H1 (cell line): Measurements from ENCODE around the gene RAPGEF5. TPM values are rescaled to one million over a fixed set of nuclear protein-coding genes. Genes with fewer than 3 reads are reported as not detected.

Source experiments
- CTCF ChIA-PET: fragments of 300-600 bp; sonication (Branson Sonifier 250); formaldehyde crosslinking; loops from one replicate; lab custom pipeline; 2021; ENCODE audit not compliant: partially characterized antibody; lab: Charles Lee
- POLR2A ChIA-PET: fragments of 300-600 bp; sonication (Branson Sonifier 250); formaldehyde crosslinking; loops from one replicate; lab custom pipeline; 2021; ENCODE audit warnings: inconsistent platforms; ENCODE audit not compliant: partially characterized antibody; lab: Charles Lee
- DNase-seq, 2 experiments: peaks; one replicate each; pipeline versions ENCODE4 v3.0.0 to v3.0.0-alpha.2; 2010 to 2022; ENCODE audit warnings: low spot score in 2 of 2, low read depth in 1 of 2, mixed read lengths in 1 of 2
- FAIRE-seq: peaks from 2 replicates; lab custom pipeline; 2011; peaks lifted over from hg19 to GRCh38; lab: Jason Lieb, UNC
- H2AFZ ChIP-seq: 2 replicates; pipeline ENCODE4 v1.8.1; 2012; ENCODE audit warnings: low read length, inconsistent platforms
- H2AK5ac ChIP-seq: 2 replicates; pipeline ENCODE4 v1.6.1; 2013; ENCODE audit warnings: low read depth, low read length
- H2BK120ac ChIP-seq: replicated peaks from 2 replicates; pipeline ENCODE3; 2013; ENCODE audit warnings: low read depth, low read length, inconsistent platforms
- H2BK12ac ChIP-seq: 2 replicates; pipeline ENCODE4 v1.6.1; 2013; ENCODE audit warnings: low read depth, low read length
- H2BK15ac ChIP-seq: 2 replicates; pipeline ENCODE4 v1.6.1; 2013; ENCODE audit warnings: low read length
- H2BK20ac ChIP-seq: 2 replicates; pipeline ENCODE4 v1.6.1; 2013; ENCODE audit warnings: low read length
- H2BK5ac ChIP-seq: 2 replicates; pipeline ENCODE4 v1.6.1; 2013; ENCODE audit warnings: low read depth, low read length
- H3K14ac ChIP-seq: 2 replicates; pipeline ENCODE4 v1.6.1; 2013; ENCODE audit warnings: inconsistent platforms; ENCODE audit not compliant: insufficient read length
- H3K18ac ChIP-seq: 2 replicates; pipeline ENCODE4 v1.6.1; 2013; ENCODE audit warnings: low read length; ENCODE audit errors: extremely low read depth
- H3K23ac ChIP-seq: 2 replicates; pipeline ENCODE4 v1.6.1; 2013; ENCODE audit warnings: inconsistent platforms; ENCODE audit not compliant: insufficient read length
- H3K23me2 ChIP-seq: 2 replicates; pipeline ENCODE4 v1.6.1; 2013; ENCODE audit warnings: low read depth, low read length
- H3K27ac ChIP-seq: 2 replicates; pipeline ENCODE4 v1.6.1; 2011; ENCODE audit warnings: low read depth, low read length, inconsistent platforms
- H3K27me3 ChIP-seq, 4 experiments: replicated peaks in 1 of 4; 1 replicate in 1 of 4; 2 replicates in 3 of 4; pipeline versions ENCODE4 v1.6.1 to v1.8.1; 2011 to 2013; ENCODE audit warnings: low read length in 3 of 4, mild to moderate bottlenecking in 3 of 4, inconsistent platforms in 2 of 4, mixed read lengths in 2 of 4, moderate library complexity in 1 of 4; ENCODE audit not compliant: control insufficient read depth in 3 of 4, insufficient read depth in 3 of 4; ENCODE audit errors: extremely low read depth in 1 of 4
- H3K36me3 ChIP-seq, 4 experiments: 2 replicates each; pipeline versions ENCODE4 v1.6.1 to v1.8.1; 2011 to 2013; ENCODE audit warnings: mild to moderate bottlenecking in 4 of 4, low read length in 3 of 4, moderate library complexity in 2 of 4, control low read depth in 1 of 4, inconsistent platforms in 1 of 4; ENCODE audit not compliant: insufficient read depth in 4 of 4, control insufficient read depth in 2 of 4
- H3K4ac ChIP-seq: replicated peaks from 2 replicates; pipeline ENCODE3; 2013; ENCODE audit warnings: low read length, low read depth, mixed read lengths, inconsistent platforms; ENCODE audit not compliant: insufficient read length
- H3K4me1 ChIP-seq, 4 experiments: replicated peaks in 1 of 4; 1 replicate in 1 of 4; 2 replicates in 3 of 4; pipeline versions ENCODE4 v1.6.1 to v1.8.1; 2011 to 2013; ENCODE audit warnings: low read length in 3 of 4, inconsistent platforms in 2 of 4, mixed read lengths in 1 of 4; ENCODE audit not compliant: insufficient read depth in 4 of 4, control insufficient read depth in 3 of 4
- H3K4me2 ChIP-seq, 2 experiments: 2 replicates each; pipeline versions ENCODE4 v1.6.1 to v1.8.1; 2011 to 2013; ENCODE audit warnings: low read depth in 2 of 2, low read length in 2 of 2, control low read depth in 1 of 2, inconsistent platforms in 1 of 2, mild to moderate bottlenecking in 1 of 2; ENCODE audit not compliant: insufficient read depth in 1 of 2
- H3K4me3 ChIP-seq, 4 experiments: fragments of 200-600, 300-600 bp in 1 of 4; sonication (generic), shearing (Covaris generic), sonication (Bioruptor Twin) in 1 of 4; 2 replicates each; pipeline versions ENCODE4 v1.5.1 to v1.8.1; 2011 to 2016; ENCODE audit warnings: low read length in 4 of 4, low read depth in 3 of 4, control low read depth in 2 of 4, inconsistent platforms in 2 of 4, mild to moderate bottlenecking in 2 of 4, mixed read lengths in 1 of 4, moderate library complexity in 1 of 4; ENCODE audit not compliant: insufficient read depth in 2 of 4; ENCODE audit errors: extremely low read depth in 1 of 4
- H3K56ac ChIP-seq: replicated peaks from 2 replicates; pipeline ENCODE3; 2013; ENCODE audit warnings: low read depth, mild to moderate bottlenecking, mixed read lengths, low read length, inconsistent platforms; ENCODE audit not compliant: insufficient read length
- H3K79me1 ChIP-seq: 2 replicates; pipeline ENCODE4 v1.6.1; 2013; ENCODE audit warnings: low read depth, low read length, control low read depth
- H3K79me2 ChIP-seq, 2 experiments: 2 replicates each; pipeline versions ENCODE4 v1.6.1 to v1.8.1; 2012 to 2013; ENCODE audit warnings: low read length in 2 of 2, mild to moderate bottlenecking in 2 of 2, inconsistent platforms in 1 of 2; ENCODE audit not compliant: insufficient read depth in 2 of 2, control insufficient read depth in 1 of 2
- H3K9ac ChIP-seq, 4 experiments: replicated peaks in 1 of 4; 1 replicate in 1 of 4; 2 replicates in 3 of 4; pipeline versions ENCODE4 v1.6.1 to v1.8.1; 2011 to 2013; ENCODE audit warnings: low read depth in 3 of 4, low read length in 3 of 4, control low read depth in 2 of 4, mild to moderate bottlenecking in 2 of 4, moderate library complexity in 2 of 4, inconsistent platforms in 1 of 4; ENCODE audit errors: extremely low read depth in 1 of 4
- H3K9me3 ChIP-seq, 2 experiments: 2 replicates each; pipeline versions ENCODE4 v1.6.1 to v1.8.1; 2012 to 2013; ENCODE audit warnings: mild to moderate bottlenecking in 2 of 2, moderate library complexity in 2 of 2, control low read depth in 1 of 2, inconsistent platforms in 1 of 2, low read depth in 1 of 2, low read length in 1 of 2, mixed read lengths in 1 of 2; ENCODE audit not compliant: insufficient read depth in 2 of 2
- H4K20me1 ChIP-seq, 2 experiments: replicated peaks in 1 of 2; 2 replicates each; pipeline versions ENCODE3 to v1.8.1; 2011 to 2013; ENCODE audit warnings: inconsistent platforms in 2 of 2, low read length in 2 of 2, mild to moderate bottlenecking in 1 of 2; ENCODE audit not compliant: insufficient read depth in 2 of 2, control insufficient read depth in 1 of 2
- H4K5ac ChIP-seq: 2 replicates; pipeline ENCODE4 v1.6.1; 2013; ENCODE audit warnings: low read length, low read depth, mixed read lengths, inconsistent platforms; ENCODE audit not compliant: insufficient read length
- H4K8ac ChIP-seq: 2 replicates; pipeline ENCODE4 v1.8.0; 2013; ENCODE audit warnings: mild to moderate bottlenecking, moderate library complexity, low read length, inconsistent platforms; ENCODE audit not compliant: insufficient read depth; ENCODE audit errors: extremely low read depth
- H4K91ac ChIP-seq: replicated peaks from 2 replicates; pipeline ENCODE3; 2013; ENCODE audit warnings: low read length, mixed read lengths, inconsistent platforms; ENCODE audit not compliant: insufficient read length
- ASH2L ChIP-seq: fragments of 200-600, 300-600 bp; sonication (generic); IDR thresholded peaks from one replicate; pipeline ENCODE4 v1.7.1; 2017; ENCODE audit warnings: low read length
- CBX8 ChIP-seq: fragments of 300-800, 300-1000 bp; sonication (generic); IDR thresholded peaks from 2 replicates; pipeline ENCODE4 v1.7.1; 2016; ENCODE audit warnings: low read depth, low read length, borderline replicate concordance
- FOSL1 ChIP-seq: IDR thresholded peaks from 2 replicates; pipeline ENCODE4 v1.6.1; 2011; ENCODE audit warnings: mild to moderate bottlenecking, low read depth, low read length, moderate library complexity; ENCODE audit not compliant: insufficient read depth
- GTF2F1 ChIP-seq: IDR thresholded peaks from 2 replicates; pipeline ENCODE4 v1.6.1; 2012; ENCODE audit warnings: low read depth, low read length, improper control_type of control experiment, borderline replicate concordance
- JUND ChIP-seq: IDR thresholded peaks from 2 replicates; pipeline ENCODE4 v1.6.1; 2011; ENCODE audit warnings: mild to moderate bottlenecking, improper control_type of control experiment, low read length
- KDM1A ChIP-seq: fragments of 200-600, 300-600 bp; sonication (generic); IDR thresholded peaks from 2 replicates; pipeline ENCODE4 v1.7.1; 2016; ENCODE audit warnings: mild to moderate bottlenecking, low read length, borderline replicate concordance
- KDM4A ChIP-seq: IDR thresholded peaks from one replicate; pipeline ENCODE4 v1.7.1; 2012; ENCODE audit warnings: low read depth, mild to moderate bottlenecking, moderate library complexity, low read length, inconsistent platforms; ENCODE audit not compliant: severe bottlenecking
- POLR2A ChIP-seq, 2 experiments: IDR thresholded peaks; 1 replicate in 1 of 2; 2 replicates in 1 of 2; pipeline ENCODE4 v1.6.1; 2011; ENCODE audit warnings: low read depth in 2 of 2, low read length in 2 of 2, mild to moderate bottlenecking in 2 of 2; ENCODE audit errors: control extremely low read depth in 1 of 2
- RFX5 ChIP-seq: IDR thresholded peaks from 2 replicates; pipeline ENCODE4 v1.6.1; 2011; ENCODE audit warnings: low read depth, low read length, improper control_type of control experiment, borderline replicate concordance
- RXRA ChIP-seq: IDR thresholded peaks from 2 replicates; pipeline ENCODE4 v1.6.1; 2011; ENCODE audit warnings: low read depth, mild to moderate bottlenecking, low read length, moderate library complexity; ENCODE audit not compliant: insufficient read depth
- SIRT6 ChIP-seq: IDR thresholded peaks from one replicate; pipeline ENCODE4 v1.7.1; 2012; ENCODE audit warnings: low read length, inconsistent platforms
- SIX5 ChIP-seq: IDR thresholded peaks from 2 replicates; pipeline ENCODE4 v1.6.1; 2011; ENCODE audit warnings: mild to moderate bottlenecking, low read depth, low read length
- SP4 ChIP-seq: IDR thresholded peaks from 2 replicates; pipeline ENCODE4 v1.6.1; 2012; ENCODE audit warnings: low read length, inconsistent platforms
- SUZ12 ChIP-seq: fragments of 200-600 bp; sonication (generic); IDR thresholded peaks from 2 replicates; pipeline ENCODE4 v1.6.1; 2012; ENCODE audit warnings: mild to moderate bottlenecking, inconsistent platforms, low read length, moderate library complexity, mixed read lengths
- ZNF274 ChIP-seq: IDR thresholded peaks from 2 replicates; pipeline ENCODE4 v1.7.0; 2012; ENCODE audit warnings: low read length, borderline replicate concordance; ENCODE audit errors: extremely low read depth
- WGBS, 2 experiments: shearing (Covaris generic) in 1 of 2; methylation state at CpG; one replicate each; pipeline versions ENCODE4 v1.1.6 to v1.1.7; 2013 to 2015; ENCODE audit warnings: low lambda C conversion rate in 2 of 2, mixed read lengths in 2 of 2, inconsistent platforms in 1 of 2, low coverage in 1 of 2, missing lambda C conversion rate in 1 of 2; ENCODE audit not compliant: insufficient replicate concordance in 2 of 2, insufficient coverage in 1 of 2, insufficient read length in 1 of 2; ENCODE audit errors: extremely low coverage in 1 of 2, missing lambda C conversion rate in 1 of 2; 5-methylcytosine and 5-hydroxymethylcytosine counted together
- polyA plus RNA-seq, 7 experiments: library from polyadenylated mRNA; depleted of rRNA in 3 of 7; stranded (reverse) in 5 of 7; unstranded in 2 of 7; fragments of >200 nt in 5 of 7; fragments of 200-250 nt in 2 of 7; gene quantifications; 1 replicate in 5 of 7; 2 replicates in 1 of 7; 4 replicates in 1 of 7; pipeline versions ENCODE4 v1.2.1 to v1.2.3, GENCODE V29; 2011 to 2013; ENCODE audit warnings: missing spikeins in 2 of 7, mixed read lengths in 2 of 7
- total RNA-seq: library from RNA; stranded (reverse); fragmentation: NEBNext Ultra II Directional; extraction: Animal tissue kit (Norgen Biotek cat#: 25700); gene quantifications from 2 replicates; pipeline ENCODE4 v1.2.1, GENCODE V29; 2021
- TF ChIP-seq, protein P1 (sequence below): IDR thresholded peaks from 2 replicates; pipeline ENCODE4 v1.6.1; 2012; ENCODE audit warnings: inconsistent platforms

RAPGEF5 gene
- total and polyA plus RNA-seq, 2 of the 8 experiments (the other 6 are each of a cell fraction or from before 2014, with no cell fraction given): 4.4 to 22.9 TPM

DNA sequence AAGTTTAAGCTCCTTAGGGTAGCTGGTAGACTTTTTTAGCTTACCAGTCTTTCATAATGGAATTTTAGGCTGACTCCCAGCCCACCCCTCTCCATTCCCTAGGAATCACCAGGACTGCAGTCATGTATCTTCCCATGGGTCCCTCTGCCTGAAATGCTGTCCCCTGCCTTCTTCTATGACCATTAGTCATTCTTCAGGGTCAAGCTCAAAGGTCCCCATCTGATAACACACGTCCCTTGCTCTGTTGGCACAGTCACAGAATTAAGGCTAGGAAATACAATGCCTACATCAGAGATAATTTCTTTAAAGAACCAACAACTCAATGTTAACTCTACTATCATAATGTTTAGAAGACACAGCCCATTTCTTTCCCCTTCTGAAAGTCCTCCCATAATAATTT lies 140.6 kb downstream of the RAPGEF5 start:
- Histone ChIP-seq H3K79me2 (no peaks in the 10 kb centered on the region), H3K4me3 (no peak overlapping the region), H2BK12ac (no peak overlapping the region), H3K56ac (no peak overlapping the region), H2BK15ac (no peak overlapping the region), H3K18ac (no peak overlapping the region), H3K14ac (no peak overlapping the region), H3K23ac (no peak overlapping the region), H3K23me2 (no peaks in the 10 kb centered on the region), H2AFZ (no peak overlapping the region), H4K8ac (no peak overlapping the region), H4K91ac (no peak overlapping the region), H3K4me2 (no peak overlapping the region), H4K20me1 (no peaks in the 10 kb centered on the region), H2BK5ac (no peak overlapping the region), H3K9ac (no peak overlapping the region), H3K27ac (no peak overlapping the region), H2BK20ac (no peak overlapping the region), H3K4ac (no peak overlapping the region), H2BK120ac (no peak overlapping the region), H3K27me3 (no peaks in the 10 kb centered on the region), H3K79me1 (no peaks in the 10 kb centered on the region), H3K9me3 (no peaks in the 10 kb centered on the region), H3K36me3 (no peaks in the 10 kb centered on the region; a peak in 2 of 8 replicates), H4K5ac (no peak overlapping the region), H3K4me1 (peaks cover 0 to 2% (median 0%) of the 10 kb centered on the region in 4 experiments; a peak in 2 of 7 replicates), H2AK5ac (no peak overlapping the region)
- CTCF ChIA-PET: interaction anchor here (0.9 to 2.1 kb wide), 4 partner anchors 23 to 236 kb away, joined by 3 to 6 read pairs (median 4); no protein-coding TSS in a partner anchor
- POLR2A ChIA-PET: interaction anchor here (1.0 kb wide), 1 partner anchor 11 kb away, joined by 3 read pairs; no protein-coding TSS in a partner anchor
- WGBS, 2 experiments: 76% methylated on average over 1 of the region's 1 CpG; no CpG with 5 or more reads in 1 of the 2 experiments
- DNase-seq (no peak), FAIRE-seq (no peak)
- no peak for TF ChIP-seq GTF2F1
- TF ChIP-seq FOSL1: no peak
- TF ChIP-seq RFX5: no peak
- no peak for TF ChIP-seq JUND
- TF ChIP-seq SIRT6: no peak
- TF ChIP-seq SUZ12: no peak
- no peak for TF ChIP-seq RXRA
- TF ChIP-seq KDM4A: no peak
- no peak for TF ChIP-seq CBX8
- no peak for TF ChIP-seq POLR2A (IDR thresholded peaks at IDR 0.05; ENCODE audit: control extremely low read depth in 1 of 2, low read depth in 2 of 2, low read length in 2 of 2)
- no peak for TF ChIP-seq ASH2L
- TF ChIP-seq KDM1A: no peak
- TF ChIP-seq ZNF274: no peak
- TF ChIP-seq, protein P1, sequence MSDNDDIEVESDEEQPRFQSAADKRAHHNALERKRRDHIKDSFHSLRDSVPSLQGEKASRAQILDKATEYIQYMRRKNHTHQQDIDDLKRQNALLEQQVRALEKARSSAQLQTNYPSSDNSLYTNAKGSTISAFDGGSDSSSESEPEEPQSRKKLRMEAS: no peak
- no peak for TF ChIP-seq SP4
- TF ChIP-seq SIX5: no peak
